ENCODE data around the gene RASA3. TPM values are rescaled to one million over a fixed set of nuclear protein-coding genes. Genes with fewer than 3 reads are reported as not detected.
"Not testable (repeated sequence)": the region's sequence is repeated elsewhere in the genome, so short reads cannot be mapped to it uniquely, and the experiment has no call there.

RASA3 gene
- total and polyA plus RNA-seq, 2 of the 4 experiments (the other 2 are of a cell fraction) = 21.0 to 31.4 TPM

GRCh38 chr13:114126086-114126485 lies 6.3 kb downstream of the RASA3 start:
- Histone ChIP-seq H4K20me1 (ENCODE audit: insufficient read depth, low read length) (peaks cover 69% of the 10 kb centered on the region), H2AK5ac (ENCODE audit: low read depth, low read length) (peak overlapping the region; percentile 6; the same call in 1 of the 2 replicates), H3K4me1 (ENCODE audit: control insufficient read depth, insufficient read depth, low read length) (peaks cover 38% of the 10 kb centered on the region), H3K79me1 (ENCODE audit: low read depth in 1 of 2, low read length in 2 of 2) (peaks cover 4 to 50% of the 10 kb centered on the region in 2 experiments; a peak in 3 of 4 replicates), H3K14ac (replicated peaks; ENCODE audit: low read depth, low read length) (0 out of 2 replicates have a peak overlapping the region, but pooled peaks have one; percentile 16), H3K4ac (ENCODE audit: low read depth, low read length) (0 out of 2 replicates have a peak overlapping the region, but pooled peaks have one; percentile 22), H3K9me1 (ENCODE audit: insufficient read depth, low read length) (peaks cover 33% of the 10 kb centered on the region)
- H2BK120ac ChIP-seq (ENCODE audit: low read depth, low read length); H2BK20ac ChIP-seq (ENCODE audit: low read depth, low read length); H3K27ac ChIP-seq (ENCODE audit: insufficient read depth, low read length); H3K4me3 ChIP-seq (ENCODE audit: insufficient read depth, low read depth, low read length); H3K9ac ChIP-seq (ENCODE audit: low read depth, low read length); BruUV-seq (replicated peaks); CTCF ChIA-PET; H4K5ac ChIP-seq (ENCODE audit: low read depth, low read length); H3K18ac ChIP-seq (ENCODE audit: low read depth, low read length); H3K36me3 ChIP-seq (ENCODE audit: control insufficient read depth, insufficient read depth, low read length); DNase-seq; H3K23ac ChIP-seq (ENCODE audit: low read depth, low read length); H4K91ac ChIP-seq (ENCODE audit: insufficient read depth, low read depth, low read length); H2AFZ ChIP-seq (replicated peaks; ENCODE audit: low read length, poor library complexity); H3K56ac ChIP-seq (ENCODE audit: extremely low read depth, insufficient read depth, low read length); POLR2A ChIA-PET (ENCODE audit: unreplicated experiment); intact Hi-C loops (cut with micrococcal nuclease); H3K9me3 ChIP-seq (ENCODE audit: control insufficient read depth, insufficient read depth, low read length); H4K8ac ChIP-seq (ENCODE audit: low read depth in 2 of 2, low read length in 2 of 2); in situ Hi-C loops (cut with MboI; ENCODE audit: low sequenced_read_pairs); H3K4me2 ChIP-seq (ENCODE audit: low read depth, low read length); ATAC-seq (ENCODE audit: low read depth); H2BK15ac ChIP-seq (ENCODE audit: low read depth, low read length); H2AK9ac ChIP-seq (replicated peaks; ENCODE audit: low read depth, low read length, poor library complexity); H3K27me3 ChIP-seq (ENCODE audit: control insufficient read depth, insufficient read depth, low read length); dilution Hi-C loops (cut with HindIII; ENCODE audit: low sequenced_read_pairs, unreplicated experiment); H2BK5ac ChIP-seq (ENCODE audit: low read depth, low read length, poor library complexity, severe bottlenecking): not testable (repeated sequence)
- WGBS, 2 experiments (ENCODE audit: extremely low coverage in 2 of 2, insufficient read length in 1 of 2) = 89% methylated on average over 3 of the region's 14 CpGs; no CpG with 5 or more reads in 1 of the 2 experiments

Data from IMR-90 (cell line).